T-helper 2 cell (primary cell): ENCODE data around the gene AGBL3.
A peak's percentile ranks its signal among the peaks of the same experiment; 100 is the strongest.
"Not testable (repeated sequence)": the region's sequence is repeated elsewhere in the genome, so short reads cannot be mapped to it uniquely, and the experiment has no call there.

Source experiments
- DNase-seq, 5 experiments: peaks; one replicate each; pipeline versions ENCODE4 v3.0.0 to v3.0.0-alpha.2; 2012 to 2022

AGBL3 gene

GRCh38 chr7:134966691-134967090 lies 19.6 kb upstream of the AGBL3 start:
- no peak for DNase-seq

- no peak for DNase-seq
Observed at GRCh38 chr7:134968110-134968509, 18.2 kb upstream of the AGBL3 start.

GRCh38 chr7:134981645-134982044 lies 4.7 kb upstream of the AGBL3 start:
- not testable (repeated sequence) for DNase-seq

- no peak for DNase-seq
Observed at GRCh38 chr7:134985894-134986362, 380 bp upstream of the AGBL3 start.

GRCh38 chr7:134988161-134988560 lies 1.9 kb downstream of the AGBL3 start:
- DNase-seq, result no peak

- no peak for DNase-seq
Observed at GRCh38 chr7:134991469-134992339, 5.4 kb downstream of the AGBL3 start.

- DNase-seq, result peak in 1 of 5 experiments; percentile 53
Observed at GRCh38 chr7:134992626-134993179, 6.4 kb downstream of the AGBL3 start.

- DNase-seq, result no peak
Observed at GRCh38 chr7:134993877-134994456, 7.7 kb downstream of the AGBL3 start.

- DNase-seq, result peak in 1 of 5 experiments; percentile 30
Observed at GRCh38 chr7:134995239-134996096, 9.2 kb downstream of the AGBL3 start.

GRCh38 chr7:134996097-134996550 lies 9.8 kb downstream of the AGBL3 start:
- DNase-seq, result no peak

- no peak for DNase-seq
Observed at GRCh38 chr7:134997214-134997885, 11.0 kb downstream of the AGBL3 start.

GRCh38 chr7:134999136-134999535 lies 12.8 kb downstream of the AGBL3 start:
- DNase-seq, result no peak

GRCh38 chr7:135001390-135002165 lies 15.3 kb downstream of the AGBL3 start:
- no peak for DNase-seq

- no peak for DNase-seq
Observed at GRCh38 chr7:135012229-135012628, 25.9 kb downstream of the AGBL3 start.

- DNase-seq, result no peak
Observed at GRCh38 chr7:135023622-135024021, 37.3 kb downstream of the AGBL3 start.

GRCh38 chr7:135035252-135035651 lies 48.9 kb downstream of the AGBL3 start:
- DNase-seq, result no peak

GRCh38 chr7:135067017-135067416 lies 80.7 kb downstream of the AGBL3 start:
- DNase-seq, result not testable (repeated sequence)

- peak in 1 of 5 experiments; percentile 20 for DNase-seq
Observed at GRCh38 chr7:135074096-135074495, 87.8 kb downstream of the AGBL3 start.

- DNase-seq, result no peak
Observed at GRCh38 chr7:135074531-135074930, 88.2 kb downstream of the AGBL3 start.

GRCh38 chr7:135075716-135076115 lies 89.4 kb downstream of the AGBL3 start:
- no peak for DNase-seq

- no peak for DNase-seq
Observed at GRCh38 chr7:135076882-135077281, 90.6 kb downstream of the AGBL3 start.
